Superior temporal gyrus (tissue), 1 donor: ENCODE data around the gene DDX10.
"Not testable (repeated sequence)": the region's sequence is repeated elsewhere in the genome, so short reads cannot be mapped to it uniquely, and the experiment has no call there.

Source experiments
- DNase-seq: peaks from one replicate; pipeline ENCODE4 v3.0.0-alpha.2; 2016; ENCODE audit errors: extremely low spot score

The DDX10 gene

GRCh38 chr11:108715239-108715638 lies 50.4 kb downstream of the DDX10 start:
- DNase-seq = no peak

GRCh38 chr11:108718466-108718865 lies 53.6 kb downstream of the DDX10 start:
- DNase-seq = no peak

GRCh38 chr11:108724974-108725689 lies 60.3 kb downstream of the DDX10 start:
- DNase-seq = no peak

DNA sequence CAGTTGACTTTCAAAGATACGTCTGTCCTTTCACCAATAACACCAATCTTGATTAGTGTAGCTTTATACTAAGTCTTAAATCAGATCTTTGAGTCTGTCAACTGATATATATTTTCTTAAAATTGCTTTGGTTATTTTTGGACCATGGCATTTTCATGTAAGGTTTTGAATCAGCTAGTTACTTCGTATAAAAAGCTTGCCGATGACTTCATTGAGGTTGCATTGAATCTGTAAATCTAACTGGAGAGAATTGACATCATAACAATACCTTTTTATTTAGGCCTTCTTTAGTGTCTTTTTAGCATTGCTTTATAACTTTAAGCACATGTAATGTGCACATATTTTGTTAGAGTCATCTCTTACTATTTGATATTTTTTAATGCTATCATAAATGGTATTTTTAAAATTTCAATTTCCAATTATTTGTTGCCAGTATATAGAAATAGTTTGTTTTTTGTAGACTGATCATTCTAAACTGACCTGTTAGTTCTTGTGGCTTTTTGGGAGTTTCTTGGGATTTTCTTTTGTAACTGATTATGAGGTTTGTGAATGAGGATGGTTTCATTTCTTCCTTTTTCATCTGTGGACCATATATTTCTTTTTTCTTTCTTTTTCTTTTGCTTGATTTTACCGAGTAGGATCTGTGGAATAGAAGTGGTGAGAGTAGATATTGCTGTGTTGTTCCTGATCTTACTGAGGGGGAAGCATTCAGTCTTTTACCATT lies 61.4 kb downstream of the DDX10 start:
- DNase-seq = no peak

GRCh38 chr11:108727665-108728064 lies 62.8 kb downstream of the DDX10 start:
- no peak for DNase-seq

- peak; percentile 40 for DNase-seq
These were observed 64.5 kb downstream of the DDX10 start for GRCh38 chr11:108729227-108729871.

DNA sequence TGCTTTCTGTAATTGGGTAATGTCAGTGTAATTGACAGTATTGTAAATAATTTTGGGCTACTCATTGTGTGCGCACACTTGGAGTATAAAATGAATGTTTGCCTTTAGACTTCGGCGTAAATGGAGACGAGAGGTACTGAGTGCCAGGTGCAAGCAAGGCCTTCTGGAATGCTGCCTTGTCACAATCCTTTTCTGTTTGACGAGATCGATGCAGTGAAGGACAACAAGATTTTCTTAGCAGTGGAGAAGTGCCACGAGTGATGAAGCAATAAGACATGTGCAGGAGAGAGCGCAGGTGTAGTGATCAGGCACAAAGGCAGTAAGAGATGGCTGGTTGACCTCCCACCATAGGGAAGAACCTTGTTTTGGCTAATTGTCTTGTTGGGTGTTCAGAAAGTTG lies 67.5 kb downstream of the DDX10 start:
- no peak for DNase-seq

- peak; percentile 44 for DNase-seq
These were observed 68.7 kb downstream of the DDX10 start for GRCh38 chr11:108733479-108734116.

DNA sequence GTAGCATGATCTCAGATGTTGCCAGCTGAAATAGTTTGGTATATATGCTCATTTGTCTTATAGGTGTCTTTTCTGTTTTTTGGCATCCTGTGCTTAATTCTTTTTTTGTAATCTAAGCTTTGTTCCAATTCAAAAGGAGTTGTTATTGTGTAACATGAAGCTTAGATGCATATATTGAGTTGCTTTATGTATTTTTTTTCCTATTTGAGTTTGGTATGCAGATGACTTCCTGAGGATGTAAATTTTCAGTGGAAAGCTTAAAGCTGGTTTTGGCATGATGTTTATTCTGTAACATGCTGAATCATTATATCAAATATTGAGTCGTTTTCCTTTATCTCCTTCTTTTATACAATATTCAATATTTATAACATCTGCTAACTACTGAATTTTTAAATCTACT lies 69.4 kb downstream of the DDX10 start:
- DNase-seq = peak; percentile 40

- peak; percentile 61 for DNase-seq
These were observed 70.2 kb downstream of the DDX10 start for GRCh38 chr11:108734956-108735559.

DNA sequence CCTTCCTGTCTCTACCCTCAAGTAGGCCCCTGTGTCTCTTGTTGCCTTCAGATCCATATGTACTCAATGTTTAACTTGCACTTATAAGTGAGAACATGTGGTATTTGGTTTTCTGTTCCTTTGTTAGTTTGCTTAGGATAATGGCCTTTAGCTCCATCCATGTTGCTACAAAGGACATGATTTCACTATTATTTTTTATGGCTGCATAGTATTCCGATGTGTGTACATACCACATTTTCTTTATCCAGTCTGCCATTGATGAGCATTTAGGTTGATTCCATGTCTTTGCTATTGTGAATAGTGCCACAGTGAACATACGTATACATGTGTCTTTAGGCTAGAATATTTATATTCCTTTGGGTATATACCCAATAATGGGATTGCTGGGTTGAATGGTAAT lies 75.3 kb downstream of the DDX10 start:
- not testable (repeated sequence) for DNase-seq

DNA sequence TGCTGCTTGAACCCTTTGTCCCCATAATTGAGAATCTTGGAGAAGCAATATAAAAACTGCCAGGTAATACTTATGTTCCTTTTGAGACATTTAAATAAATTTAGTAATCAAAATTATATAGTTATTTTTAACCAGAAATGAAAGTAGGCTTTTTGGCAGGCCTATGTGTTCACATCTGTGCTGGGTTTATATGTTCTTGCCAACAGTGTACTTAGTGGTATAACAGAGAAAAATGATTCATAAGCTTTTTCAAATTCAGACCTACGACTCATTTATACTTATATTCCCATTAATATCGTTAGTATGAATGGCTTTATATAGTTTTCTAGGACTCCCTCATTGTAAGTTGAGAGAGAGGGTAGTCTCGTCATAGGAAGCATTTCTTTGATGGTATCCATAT lies 79.0 kb downstream of the DDX10 start:
- no peak for DNase-seq

- DNase-seq = no peak
These were observed 84.1 kb downstream of the DDX10 start for GRCh38 chr11:108748968-108749367.

GRCh38 chr11:108751444-108751843 lies 86.6 kb downstream of the DDX10 start:
- no peak for DNase-seq

- DNase-seq = no peak
These were observed 87.5 kb downstream of the DDX10 start for GRCh38 chr11:108752297-108752751.

DNA sequence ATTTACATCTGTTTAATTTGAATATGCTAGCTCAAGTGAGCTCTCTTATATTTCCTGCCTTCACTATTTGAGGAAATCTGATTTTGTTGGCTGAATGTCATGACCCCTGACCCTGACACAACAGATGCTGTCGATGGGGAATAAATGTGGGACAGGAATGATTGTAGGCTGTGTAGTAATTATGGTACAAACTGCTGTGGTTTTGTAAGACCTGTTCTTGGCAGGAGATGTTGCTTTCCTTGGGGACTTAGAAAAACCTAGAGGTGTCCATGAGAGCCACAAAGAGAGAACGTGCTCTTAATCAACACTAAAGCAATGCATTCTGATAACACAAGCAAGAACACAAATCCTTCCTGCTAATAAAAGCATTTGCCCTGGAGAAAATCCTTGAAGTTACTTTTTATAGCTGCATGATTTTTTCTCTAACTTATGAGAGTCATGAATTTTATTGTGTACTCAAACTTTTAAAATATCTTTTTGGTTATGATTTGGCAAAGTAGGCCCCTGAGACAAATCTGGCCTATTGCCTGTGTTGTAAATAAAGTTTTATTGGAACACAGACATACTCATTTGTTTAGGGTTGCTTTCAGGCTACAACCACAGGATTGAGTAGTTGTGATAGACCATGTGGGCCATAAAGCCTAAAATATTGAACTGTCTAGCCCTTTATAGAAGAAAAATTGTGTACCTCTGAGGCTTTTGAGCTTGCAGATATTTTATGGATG lies 90.2 kb downstream of the DDX10 start:
- DNase-seq = no peak

DNA sequence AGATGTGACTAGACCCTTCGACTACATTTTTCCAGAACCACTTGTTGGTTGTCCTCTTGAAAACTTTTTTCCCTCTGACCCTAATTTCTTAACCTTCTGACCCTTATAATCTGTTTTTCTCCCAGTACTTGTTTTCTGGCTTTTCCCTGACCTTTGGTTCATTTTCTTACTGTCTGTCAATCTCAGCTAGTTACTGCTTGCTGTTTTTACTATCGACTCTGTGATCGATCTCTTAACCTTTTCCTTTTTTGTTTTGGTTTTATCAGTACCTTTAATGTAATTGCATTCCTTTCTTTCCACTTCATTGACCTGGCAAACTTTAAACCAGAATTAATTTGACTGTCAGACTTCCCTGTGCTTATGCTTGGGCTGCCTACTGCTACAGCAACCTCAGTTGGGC lies 92.8 kb downstream of the DDX10 start:
- no peak for DNase-seq

DNA sequence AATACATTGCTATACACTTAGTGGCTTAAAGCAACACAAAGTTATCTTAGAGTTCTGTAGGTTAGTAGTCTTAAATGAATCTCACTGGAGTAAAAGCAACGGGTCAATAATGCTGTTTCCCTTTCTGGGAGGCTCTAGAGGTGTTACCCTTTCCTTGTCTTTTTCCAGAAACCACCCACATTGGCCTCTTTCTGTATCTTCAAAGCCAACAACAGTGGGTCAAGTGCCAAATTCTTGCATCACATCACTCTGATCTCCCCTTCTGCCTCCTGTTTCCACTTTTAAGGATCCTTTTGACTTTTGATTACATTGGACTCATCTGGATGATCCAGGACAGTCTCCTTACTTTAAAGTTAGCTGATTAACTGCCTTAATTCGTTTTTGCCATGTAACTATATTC lies 93.6 kb downstream of the DDX10 start:
- DNase-seq = no peak

DNA sequence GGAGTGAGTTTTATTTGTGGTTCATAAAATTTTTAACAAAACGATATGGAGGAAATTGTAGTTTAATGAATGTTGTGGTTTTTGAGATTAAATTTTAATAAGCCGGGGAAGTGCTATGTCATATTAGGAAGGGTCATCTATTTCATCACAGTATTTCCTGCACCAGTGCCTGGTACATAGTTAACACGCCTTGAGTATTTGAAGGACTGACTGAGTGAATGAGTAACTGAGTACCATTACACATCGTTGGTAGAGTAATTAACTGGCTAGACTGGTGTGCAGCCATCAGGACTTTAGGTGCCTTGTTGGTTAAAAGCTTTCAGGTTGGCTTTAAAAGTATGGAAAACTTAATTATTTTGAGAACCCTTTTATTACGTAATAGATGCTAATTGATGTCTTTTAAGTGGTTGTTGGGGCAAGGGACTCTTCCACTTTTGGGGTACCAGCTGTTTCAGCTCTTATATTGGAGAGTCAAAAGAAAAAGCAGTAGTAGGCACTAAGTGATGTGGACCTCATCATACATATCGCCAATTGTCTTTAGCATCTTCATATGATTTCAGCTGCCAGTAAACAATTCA lies 101.8 kb downstream of the DDX10 start:
- DNase-seq = no peak

GRCh38 chr11:108768370-108768769 lies 103.5 kb downstream of the DDX10 start:
- DNase-seq = no peak

DNA sequence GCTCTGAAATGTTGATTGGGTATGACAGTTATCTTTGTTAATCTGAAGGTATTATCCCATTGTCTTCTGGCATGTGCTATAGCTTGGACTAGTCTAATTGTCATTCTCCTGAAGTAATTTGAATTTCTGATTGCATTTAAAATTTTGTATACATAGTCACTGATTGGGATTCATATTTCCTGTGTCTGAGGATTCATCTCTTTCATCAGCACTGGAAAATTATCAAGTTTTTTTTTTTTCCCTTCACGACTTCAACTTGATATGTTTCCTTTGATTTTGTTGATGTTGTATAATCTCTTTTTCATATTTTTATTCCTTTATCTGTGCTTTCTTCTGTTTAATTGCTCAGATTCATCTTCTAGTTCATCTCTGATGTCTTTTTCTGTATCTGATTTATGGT lies 104.1 kb downstream of the DDX10 start:
- no peak for DNase-seq
